ENCODE measurements around the gene ZBTB2. TPM values are rescaled to one million over a fixed set of nuclear protein-coding genes. Genes with fewer than 3 reads are reported as not detected.
"Not testable (repeated sequence)": the region's sequence is repeated elsewhere in the genome, so short reads cannot be mapped to it uniquely, and the experiment has no call there.

The ZBTB2 gene
- total RNA-seq, 1 donor from 2014 or later, result 16.6 TPM

DNA sequence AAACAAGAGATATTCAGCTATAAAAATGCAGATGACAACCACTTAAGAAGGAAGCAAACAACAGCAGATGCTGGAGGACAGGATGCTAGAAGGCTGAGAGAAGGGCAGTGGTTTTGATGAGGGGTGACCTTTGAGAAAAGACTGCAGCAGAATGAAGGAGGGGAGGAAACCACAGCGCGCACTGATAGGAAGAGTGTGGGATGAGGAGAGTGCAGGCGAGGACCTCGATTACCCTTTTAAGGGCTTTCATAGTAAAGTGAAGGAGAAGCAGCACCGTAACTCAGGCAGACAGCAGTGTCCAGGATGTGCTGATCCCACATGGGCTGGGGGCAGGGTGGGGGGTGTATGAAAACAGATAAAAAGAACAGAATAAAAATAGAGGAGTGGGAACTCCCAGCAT, 19.2 kb downstream of the ZBTB2 start:
- DNase-seq (ENCODE audit: low spot score), result no peak

- no peak for DNase-seq (ENCODE audit: low spot score)
Measured at GRCh38 chr6:151370509-151371078, 20.8 kb downstream of the ZBTB2 start.

DNA sequence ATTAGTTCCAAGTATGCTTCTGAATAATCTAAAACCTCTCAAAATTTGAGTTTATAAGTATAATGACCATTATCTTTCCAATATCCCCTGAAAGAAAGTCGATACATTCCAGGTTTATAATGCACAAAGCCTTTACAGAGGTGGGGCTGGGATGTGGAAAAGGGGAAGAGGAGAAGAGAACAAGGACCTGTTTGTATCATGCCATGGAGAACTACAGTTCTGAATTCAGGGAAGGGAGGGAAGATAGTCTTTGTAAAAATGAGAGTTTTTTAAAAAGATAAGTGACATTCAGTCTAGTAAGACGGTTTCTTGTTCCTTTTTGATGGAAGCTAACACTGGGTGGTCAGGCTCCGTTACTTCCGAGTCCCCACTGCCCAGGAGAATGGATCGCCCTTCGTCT, 26.1 kb downstream of the ZBTB2 start:
- no peak for DNase-seq (ENCODE audit: low spot score)

- DNase-seq (ENCODE audit: low spot score), result no peak
Measured at GRCh38 chr6:151359486-151359885, 31.9 kb downstream of the ZBTB2 start.

- no peak for DNase-seq (ENCODE audit: low spot score)
Measured at GRCh38 chr6:151358475-151358874, 32.9 kb downstream of the ZBTB2 start.

GRCh38 chr6:151357758-151358436, 33.5 kb downstream of the ZBTB2 start:
- no peak for DNase-seq (ENCODE audit: low spot score)

DNA sequence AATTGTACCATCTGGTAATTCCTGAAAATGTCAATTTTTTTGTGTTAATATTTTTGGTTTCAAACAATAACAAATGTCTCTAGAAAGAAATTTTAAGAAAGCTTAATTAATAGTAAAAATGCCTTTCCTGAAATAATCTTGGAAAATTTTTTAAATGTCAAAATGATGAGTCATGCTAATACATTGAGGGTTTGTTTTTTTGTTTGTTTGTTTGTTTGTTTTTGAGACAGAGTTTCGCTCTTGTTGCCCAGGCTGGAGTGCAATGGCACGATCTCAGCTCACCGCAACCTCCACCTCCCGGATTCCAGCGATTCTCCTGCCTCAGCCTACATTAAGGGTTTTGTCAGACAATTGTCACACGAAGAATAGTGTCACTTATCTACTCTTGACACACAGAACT, 34.4 kb downstream of the ZBTB2 start:
- DNase-seq (ENCODE audit: low spot score), result not testable (repeated sequence)

DNA sequence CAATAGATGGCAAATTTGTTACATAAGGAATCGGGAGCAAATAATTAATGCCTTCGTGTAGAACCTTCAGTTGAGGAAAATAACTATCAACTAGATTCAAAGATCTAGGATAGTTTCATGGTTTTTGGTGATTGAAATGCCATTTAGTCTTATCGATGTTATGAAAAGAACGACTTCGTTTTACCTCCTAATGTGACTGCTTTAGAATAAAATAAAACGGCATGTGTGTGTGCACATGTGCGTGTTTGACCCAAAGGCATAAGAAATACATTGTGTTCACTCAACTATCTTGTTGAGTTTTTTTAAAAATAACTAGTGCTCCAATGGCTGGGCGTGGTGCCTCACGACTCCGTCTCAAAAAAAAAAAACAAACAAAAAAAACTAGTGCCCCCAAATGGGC, 37.6 kb downstream of the ZBTB2 start:
- DNase-seq (ENCODE audit: low spot score), result no peak

GRCh38 chr6:151352410-151353396, 38.7 kb downstream of the ZBTB2 start:
- DNase-seq (ENCODE audit: low spot score), result no peak

GRCh38 chr6:151351731-151352130, 39.6 kb downstream of the ZBTB2 start:
- no peak for DNase-seq (ENCODE audit: low spot score)

DNA sequence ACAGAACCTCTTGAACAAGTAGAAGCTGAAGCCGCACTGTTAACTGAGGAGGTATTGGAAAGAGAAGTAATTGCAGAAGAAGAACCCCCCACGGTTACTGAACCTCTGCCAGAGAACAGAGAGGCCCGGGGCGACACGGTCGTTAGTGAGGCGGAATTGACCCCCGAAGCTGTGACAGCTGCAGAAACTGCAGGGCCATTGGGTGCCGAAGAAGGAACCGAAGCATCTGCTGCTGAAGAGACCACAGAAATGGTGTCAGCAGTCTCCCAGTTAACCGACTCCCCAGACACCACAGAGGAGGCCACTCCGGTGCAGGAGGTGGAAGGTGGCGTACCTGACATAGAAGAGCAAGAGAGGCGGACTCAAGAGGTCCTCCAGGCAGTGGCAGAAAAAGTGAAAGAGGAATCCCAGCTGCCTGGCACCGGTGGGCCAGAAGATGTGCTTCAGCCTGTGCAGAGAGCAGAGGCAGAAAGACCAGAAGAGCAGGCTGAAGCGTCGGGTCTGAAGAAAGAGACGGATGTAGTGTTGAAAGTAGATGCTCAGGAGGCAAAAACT, 40.1 kb downstream of the ZBTB2 start:
- DNase-seq (ENCODE audit: low spot score), result no peak

DNA sequence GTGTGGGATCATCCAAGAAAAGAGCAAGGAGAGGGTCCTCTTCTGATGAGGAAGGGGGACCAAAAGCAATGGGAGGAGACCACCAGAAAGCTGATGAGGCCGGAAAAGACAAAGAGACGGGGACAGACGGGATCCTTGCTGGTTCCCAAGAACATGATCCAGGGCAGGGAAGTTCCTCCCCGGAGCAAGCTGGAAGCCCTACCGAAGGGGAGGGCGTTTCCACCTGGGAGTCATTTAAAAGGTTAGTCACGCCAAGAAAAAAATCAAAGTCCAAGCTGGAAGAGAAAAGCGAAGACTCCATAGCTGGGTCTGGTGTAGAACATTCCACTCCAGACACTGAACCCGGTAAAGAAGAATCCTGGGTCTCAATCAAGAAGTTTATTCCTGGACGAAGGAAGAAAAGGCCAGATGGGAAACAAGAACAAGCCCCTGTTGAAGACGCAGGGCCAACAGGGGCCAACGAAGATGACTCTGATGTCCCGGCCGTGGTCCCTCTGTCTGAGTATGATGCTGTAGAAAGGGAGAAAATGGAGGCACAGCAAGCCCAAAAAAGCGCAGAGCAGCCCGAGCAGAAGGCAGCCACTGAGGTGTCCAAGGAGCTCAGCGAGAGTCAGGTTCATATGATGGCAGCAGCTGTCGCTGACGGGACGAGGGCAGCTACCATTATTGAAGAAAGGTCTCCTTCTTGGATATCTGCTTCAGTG, 40.8 kb downstream of the ZBTB2 start:
- no peak for DNase-seq (ENCODE audit: low spot score)

- no peak for DNase-seq (ENCODE audit: low spot score)
Measured at GRCh38 chr6:151349651-151350270, 41.6 kb downstream of the ZBTB2 start.

DNA sequence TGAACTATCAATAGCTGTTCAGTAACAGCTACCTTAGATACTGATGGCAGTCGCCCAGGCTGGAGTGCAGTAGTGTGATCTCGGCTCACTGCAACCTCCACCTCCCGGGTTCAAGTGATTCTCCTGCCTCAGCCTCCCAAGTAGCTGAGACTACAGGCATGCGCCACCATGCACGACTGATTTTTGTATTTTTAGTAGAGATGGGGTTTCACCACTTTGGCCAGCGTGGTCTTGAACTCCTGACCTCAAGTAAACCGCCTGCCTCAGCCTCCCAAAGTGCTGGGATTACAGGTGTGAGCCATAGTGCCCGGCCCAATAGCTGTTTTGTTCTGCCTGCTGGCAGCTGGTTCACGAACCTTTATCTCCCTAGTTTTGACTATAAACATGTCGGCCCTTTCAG, 48.6 kb downstream of the ZBTB2 start:
- not testable (repeated sequence) for DNase-seq (ENCODE audit: low spot score)

GRCh38 chr6:151341476-151342195, 49.7 kb downstream of the ZBTB2 start:
- DNase-seq (ENCODE audit: low spot score), result no peak

DNA sequence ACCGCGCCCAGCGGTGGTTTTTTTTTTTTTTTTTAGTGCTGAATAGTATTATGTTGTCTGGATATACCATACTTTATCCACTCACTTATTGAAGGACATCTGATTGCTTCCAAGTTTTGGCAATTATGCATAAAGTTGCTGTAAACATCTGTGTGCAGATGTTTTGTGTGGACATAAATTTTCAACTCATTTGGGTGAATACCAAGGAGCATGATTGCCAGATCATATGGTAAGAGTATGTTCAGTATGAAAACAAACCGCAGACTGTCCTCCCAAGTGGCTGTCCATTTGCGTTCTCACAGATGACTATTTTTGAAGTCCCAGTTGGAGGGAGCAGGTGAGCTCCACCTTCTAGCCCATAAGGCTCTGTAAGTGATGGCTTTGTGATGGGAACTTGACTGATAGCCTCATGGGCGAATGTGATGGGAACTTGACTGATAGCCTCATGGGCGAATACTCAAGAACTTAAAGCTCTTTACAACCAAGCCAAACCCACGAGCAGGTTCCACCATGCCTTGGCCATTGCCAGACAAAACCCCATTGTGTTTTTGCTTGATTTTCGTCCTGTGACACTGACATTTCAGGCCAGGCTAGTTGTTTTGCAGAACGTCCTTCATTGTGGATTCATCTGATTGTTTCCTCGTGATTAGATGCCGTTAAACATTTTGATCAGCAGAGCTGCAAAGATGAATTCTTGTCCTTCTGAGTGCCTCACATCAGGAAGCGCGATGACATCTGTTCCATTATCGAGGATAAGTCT, 51.0 kb downstream of the ZBTB2 start:
- DNase-seq (ENCODE audit: low spot score), result no peak

GRCh38 chr6:151339369-151339768, 52.0 kb downstream of the ZBTB2 start:
- DNase-seq (ENCODE audit: low spot score), result no peak

GRCh38 chr6:151338651-151339200, 52.6 kb downstream of the ZBTB2 start:
- no peak for DNase-seq (ENCODE audit: low spot score)

DNA sequence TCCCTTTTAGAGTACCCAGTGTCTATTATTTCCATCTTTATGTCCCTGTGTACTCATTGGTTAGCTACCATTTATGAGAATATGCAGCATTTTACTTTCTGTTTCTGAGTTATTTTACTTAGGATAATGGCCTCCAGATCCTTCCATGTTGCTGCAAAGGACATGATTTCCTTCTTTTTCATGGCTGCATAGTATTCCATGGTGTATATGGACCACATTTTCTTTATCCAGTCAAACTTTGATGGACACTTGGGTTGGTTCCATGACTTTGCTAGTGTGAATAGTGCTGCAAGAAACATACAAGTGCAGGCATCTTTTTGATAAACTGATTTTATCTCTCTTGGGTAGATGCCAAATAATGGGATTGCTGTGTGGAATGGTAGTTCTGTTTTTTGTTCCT, 55.4 kb downstream of the ZBTB2 start:
- no peak for DNase-seq (ENCODE audit: low spot score)

All from ureter (tissue), 1 donor.